ENCODE data around the gene WWTR1. TPM values are rescaled to one million over a fixed set of nuclear protein-coding genes. Genes with fewer than 3 reads are reported as not detected.

Gene WWTR1
- total and polyA plus RNA-seq, 2 experiments from 2014 or later: 25.1 to 26.2 TPM

- H3K36me3 Mint-ChIP-seq (ENCODE audit: low read depth): peaks cover 16% of the 10 kb centered on the region
- ATAC-seq: no peak
- no peaks in the 10 kb centered on the region for H3K27me3 ChIP-seq (ENCODE audit: insufficient read depth)
- H3K4me3 Mint-ChIP-seq: no peak overlapping the region
- no peak for DNase-seq (ENCODE audit: low spot score)
- H3K36me3 ChIP-seq (ENCODE audit: insufficient read depth): no peaks in the 10 kb centered on the region
- no peak overlapping the region for H3K27ac ChIP-seq (ENCODE audit: low read depth)
- H2AFZ ChIP-seq: no peak overlapping the region
- H3K9me2 ChIP-seq (ENCODE audit: insufficient read depth): no peaks in the 10 kb centered on the region; the same call in 1 of the 2 replicates
- peaks cover 9% of the 10 kb centered on the region for H4K20me1 ChIP-seq (replicated peaks; ENCODE audit: insufficient read depth)
- H3F3A ChIP-seq (replicated peaks; ENCODE audit: low read depth): no peaks in the 10 kb centered on the region; the same call in 1 of the 2 replicates
- peaks cover 43% of the 10 kb centered on the region for H3K4me1 Mint-ChIP-seq
- peaks cover 6% of the 10 kb centered on the region for H3K27me3 Mint-ChIP-seq (ENCODE audit: insufficient read depth, low read depth, poor library complexity)
- H3K4me2 ChIP-seq: no peak overlapping the region
- no peaks in the 10 kb centered on the region for H3K9me3 Mint-ChIP-seq
- peaks cover 48% of the 10 kb centered on the region for H3K79me2 ChIP-seq (replicated peaks; ENCODE audit: insufficient read depth)
- no peak overlapping the region for H3K27ac Mint-ChIP-seq
- no peak for TF ChIP-seq CREB1 (CRISPR knock-in tag; IDR thresholded peaks at IDR 0.05; ENCODE audit: low read depth)
- no peak for TF ChIP-seq NANOG (IDR thresholded peaks at IDR 0.05; ENCODE audit: borderline replicate concordance)
- no peak for TF ChIP-seq JUNB (IDR thresholded peaks at IDR 0.05; ENCODE audit: unreplicated experiment)
- TF ChIP-seq CTCF (conservative IDR thresholded peaks at IDR 0.05; ENCODE audit: low read depth in 2 of 2): no peak
- no peak for TF ChIP-seq STAT1 (IDR thresholded peaks at IDR 0.05; ENCODE audit: unreplicated experiment)
- no peak for TF ChIP-seq ZNF462 (CRISPR knock-in tag; IDR thresholded peaks at IDR 0.05)
- TF ChIP-seq ETS1 (IDR thresholded peaks at IDR 0.05): no peak
- TF ChIP-seq REST (IDR thresholded peaks at IDR 0.05; ENCODE audit: unreplicated experiment): no peak
- no peak for TF ChIP-seq EZH2 (IDR thresholded peaks at IDR 0.05; ENCODE audit: low read depth, unreplicated experiment)
- no peak for TF ChIP-seq EZH2phosphoT487 (IDR thresholded peaks at IDR 0.05; ENCODE audit: unreplicated experiment)
- TF ChIP-seq ZNF114 (CRISPR knock-in tag; IDR thresholded peaks at IDR 0.05): no peak
- TF ChIP-seq POLR2AphosphoS5 (IDR thresholded peaks at IDR 0.05; ENCODE audit: low read depth): no peak
- no peak for TF ChIP-seq ZNF331 (CRISPR knock-in tag; IDR thresholded peaks at IDR 0.05; ENCODE audit: low read depth)
- no peak overlapping the region for H3K4me3 ChIP-seq
- peaks cover 44% of the 10 kb centered on the region for H3K4me1 ChIP-seq (ENCODE audit: insufficient read depth)
These were observed 119.5 kb downstream of the WWTR1 start for GRCh38 chr3:149538371-149538770.

Measured in GM23338 (cell line).